Stomach (tissue), 4 donors: ENCODE results near the gene PRDM16.

Experiments
- CTCF ChIP-seq, 7 experiments: fragments of 450-650 bp in 4 of 7; fragments of 200-600 bp in 3 of 7; sonication (generic) in 3 of 7; IDR thresholded peaks; one replicate each; pipeline ENCODE4 v1.5.1; 2016 to 2019; ENCODE audit warnings: antibody characterized with exemption in 7 of 7, control low read depth in 2 of 7, mild to moderate bottlenecking in 1 of 7
- POLR2A ChIP-seq, 4 donors: fragments of 450-650 bp; IDR thresholded peaks; one replicate each; pipeline ENCODE4 v1.6.1; 2016; ENCODE audit warnings: antibody characterized with exemption in 4 of 4, control low read depth in 2 of 4, mild to moderate bottlenecking in 1 of 4, moderate library complexity in 1 of 4

- no peak for TF ChIP-seq CTCF (IDR thresholded peaks at IDR 0.05)
- no peak for TF ChIP-seq POLR2A (IDR thresholded peaks at IDR 0.05)
Observed at GRCh38 chr1:3234281-3234680, 165.3 kb downstream of the PRDM16 start.
